ENCODE data around the gene PTRH2. TPM values are rescaled to one million over a fixed set of nuclear protein-coding genes. Genes with fewer than 3 reads are reported as not detected.
A peak's percentile ranks its signal among the peaks of the same experiment; 100 is the strongest.
"Not testable (repeated sequence)": the region's sequence is repeated elsewhere in the genome, so short reads cannot be mapped to it uniquely, and the experiment has no call there.

PTRH2 gene
- total RNA-seq (10 to 100 TPM; 11.4 to 28.8 (median 16.1) TPM), polyA plus RNA-seq (10 to 100 TPM; 31.2 to 43.1 (median 34.7) TPM)
- long read RNA-seq, donor 1, transcript PTRH2-201 (2 exons, 901 nt): major isoform, 14 of 16 reads
- long read RNA-seq, donor 1, partial matches to known transcripts: 0 of 16 reads
- long read RNA-seq, donor 1, other reads (novel, unspliced or antisense): 1 of 16 reads
- long read RNA-seq, donor 2, full-length matches to known transcripts: 15 of 17 reads
- long read RNA-seq, donor 2, partial matches to known transcripts: 0 of 17 reads
- long read RNA-seq, donor 2, other reads (novel, unspliced or antisense): 2 of 17 reads

DNA sequence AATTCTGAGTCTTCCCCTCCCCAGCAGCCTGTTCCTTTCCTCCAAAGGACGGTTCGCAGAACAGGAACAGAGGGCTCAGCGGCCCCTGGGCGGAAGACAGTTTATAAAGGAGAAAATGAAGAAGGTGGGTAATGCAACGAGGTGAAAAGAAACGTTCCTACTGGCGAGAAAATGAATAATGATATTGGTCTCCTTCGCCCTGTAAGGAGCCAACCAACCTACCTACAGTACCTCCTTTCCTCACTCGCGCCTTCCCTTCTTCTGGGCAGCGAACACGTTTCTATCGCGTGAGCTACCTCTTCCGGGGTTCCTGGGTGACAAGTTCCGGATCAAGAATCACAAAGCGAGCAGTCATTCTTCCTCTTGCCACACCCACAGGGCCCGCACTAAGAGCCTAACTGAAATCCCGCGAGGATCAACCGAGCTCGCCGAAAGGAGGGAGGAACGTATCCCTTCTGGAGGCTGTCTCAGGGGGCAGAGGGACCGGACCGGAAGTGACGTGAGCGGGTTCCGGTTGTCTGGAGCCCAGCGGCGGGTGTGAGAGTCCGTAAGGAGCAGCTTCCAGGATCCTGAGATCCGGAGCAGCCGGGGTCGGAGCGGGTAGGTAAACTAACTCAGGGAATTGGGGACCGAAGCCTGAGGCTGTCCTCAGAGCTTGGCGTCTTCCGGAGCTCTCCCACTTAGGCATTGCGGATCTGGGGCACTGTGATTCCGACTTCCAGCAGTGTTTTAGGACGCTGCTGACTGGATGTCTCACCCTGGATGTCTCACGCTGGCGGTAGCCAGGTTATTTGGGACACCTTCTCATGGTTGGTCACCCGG is at the start of gene PTRH2, which contains the start of gene VMP1:
Gene PTRH2, minus strand, starts transcription at position 282 of the 822 bp plus-strand sequence. CDS start 9,452 bp downstream, outside the sequence.
Gene VMP1, plus strand, starts transcription at position 506 of the 822 bp plus-strand sequence. CDS start 23,793 bp downstream, outside the sequence.
- H3K4me1 ChIP-seq: peaks cover 42% of the 10 kb centered on the region
- ATAC-seq: peak; percentile 95 to 99 (median 98)
- WGBS, 3 donors: 0 to 1% (median 0%) methylated on average over 45 of the region's 45 CpGs
- peak within 1 kb of the TSS; percentile 96 for H3K27ac ChIP-seq
- H3K9me3 ChIP-seq: no peaks in the 10 kb centered on the region
- TF ChIP-seq CTCF (IDR thresholded peaks at IDR 0.05): no peak
- intact Hi-C loops (cut with DNase I): no loop called here
- peak within 1 kb of the TSS; percentile 77 for H3K4me3 ChIP-seq
- H3K27me3 ChIP-seq (ENCODE audit: insufficient read depth in 3 of 3, low read length in 2 of 3): no peaks in the 10 kb centered on the region
- DNase-seq: peak; percentile 97 to 99
- peaks cover 0 to 4% of the 10 kb centered on the region in 2 donors for H3K36me3 ChIP-seq (ENCODE audit: insufficient read depth in 1 of 2, low read depth in 1 of 2)

DNA sequence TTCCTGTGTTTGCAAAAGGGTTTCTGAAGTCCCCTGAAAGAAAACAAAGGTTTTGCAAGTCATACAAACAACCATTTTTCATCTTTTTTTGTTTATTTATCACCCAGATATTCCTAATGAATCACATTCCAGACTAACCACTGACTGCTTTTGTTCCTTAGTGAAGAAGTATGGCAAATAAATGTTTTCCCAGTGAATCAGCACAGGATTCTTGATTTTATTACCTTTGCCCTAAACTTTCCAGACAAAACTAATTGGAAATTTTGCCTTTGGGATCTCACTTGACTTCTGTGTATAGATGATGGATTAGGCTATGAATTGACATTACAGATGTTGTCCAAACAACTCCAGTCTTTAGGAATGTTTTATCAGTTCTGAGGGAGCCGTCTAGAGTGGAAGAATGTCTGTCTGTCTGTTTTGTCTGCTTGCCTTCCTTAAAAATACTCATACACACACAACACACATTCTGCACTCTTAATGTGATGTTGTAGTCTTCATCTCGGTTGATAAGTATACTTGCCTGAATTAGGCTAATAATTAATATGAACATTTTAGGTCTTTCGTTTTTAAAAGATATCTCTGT is 49.1 kb upstream of the PTRH2 start:
- no peaks in the 10 kb centered on the region for H3K9me3 ChIP-seq
- ATAC-seq (no peak), DNase-seq (no peak)
- peaks cover 0 to 19% of the 10 kb centered on the region in 2 donors for H3K36me3 ChIP-seq (ENCODE audit: insufficient read depth in 1 of 2, low read depth in 1 of 2)
- 75 to 81% (median 76%) methylated on average over 3 of the region's 3 CpGs for WGBS, 3 donors
- H3K4me1 ChIP-seq: peaks cover 14% of the 10 kb centered on the region
- no peak overlapping the region for H3K27ac ChIP-seq
- intact Hi-C loops (cut with DNase I): loop anchor here in 1 of 2 donors (5.0 kb wide), 1 partner anchor 91 kb away; no protein-coding TSS in a partner anchor
- TF ChIP-seq CTCF (IDR thresholded peaks at IDR 0.05): no peak
- H3K27me3 ChIP-seq (ENCODE audit: insufficient read depth in 3 of 3, low read length in 2 of 3): no peaks in the 10 kb centered on the region
- H3K4me3 ChIP-seq: no peak overlapping the region

DNA sequence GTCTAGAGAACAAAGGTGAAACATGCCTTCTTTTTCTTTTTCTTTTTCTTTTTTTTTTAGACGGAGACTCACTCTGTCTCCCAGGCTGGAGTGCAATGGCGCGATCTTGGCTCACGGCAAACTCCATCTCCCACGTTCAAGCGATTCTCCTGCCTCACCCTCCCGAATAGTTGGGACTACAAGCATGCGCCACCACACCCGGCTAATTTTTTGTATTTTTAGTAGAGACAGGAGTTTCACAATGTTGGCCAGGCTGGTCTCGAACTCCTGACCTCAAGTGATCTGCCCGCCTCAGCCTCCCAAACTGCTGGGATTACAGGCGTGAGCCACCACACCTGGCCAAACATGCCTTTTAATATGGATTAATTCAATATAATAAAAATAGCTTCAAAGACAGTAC is 47.8 kb upstream of the PTRH2 start:
- not testable (repeated sequence) for ATAC-seq; DNase-seq; H3K27me3 ChIP-seq (ENCODE audit: insufficient read depth in 3 of 3, low read length in 2 of 3); H3K9me3 ChIP-seq; H3K27ac ChIP-seq; H3K4me3 ChIP-seq
- intact Hi-C loops (cut with DNase I): loop anchor here (2.0 to 5.0 kb wide), 2 partner anchors 92 to 104 kb away; no protein-coding TSS in a partner anchor
- 97% methylated on average over 12 of the region's 12 CpGs for WGBS, 3 donors
- H3K36me3 ChIP-seq (ENCODE audit: insufficient read depth in 1 of 2, low read depth in 1 of 2): peaks cover 0 to 19% of the 10 kb centered on the region in 2 donors
- H3K4me1 ChIP-seq: peaks cover 14% of the 10 kb centered on the region

- no peak for DNase-seq
- Histone ChIP-seq H3K27me3 (ENCODE audit: insufficient read depth in 3 of 3, low read length in 2 of 3) (no peaks in the 10 kb centered on the region), H3K36me3 (ENCODE audit: insufficient read depth in 1 of 2, low read depth in 1 of 2) (peaks cover 0 to 19% of the 10 kb centered on the region in 2 donors), H3K27ac (peak overlapping the region; percentile 25), H3K4me1 (peaks cover 14% of the 10 kb centered on the region), H3K4me3 (no peak overlapping the region), H3K9me3 (no peaks in the 10 kb centered on the region)
- ATAC-seq: peak in 1 of 4 donors; percentile 22
- TF ChIP-seq CTCF (IDR thresholded peaks at IDR 0.05): no peak
- intact Hi-C loops (cut with DNase I): loop anchor here in 1 of 2 donors (2.0 kb wide), 1 partner anchor 104 kb away; no protein-coding TSS in a partner anchor
Measured at GRCh38 chr17:59754552-59754951, 47.3 kb upstream of the PTRH2 start.
